Measurements from ENCODE around the gene MAT1A.
A peak's percentile ranks its signal among the peaks of the same experiment; 100 is the strongest.
"Not testable (repeated sequence)": the region's sequence is repeated elsewhere in the genome, so short reads cannot be mapped to it uniquely, and the experiment has no call there.

MAT1A gene

DNA sequence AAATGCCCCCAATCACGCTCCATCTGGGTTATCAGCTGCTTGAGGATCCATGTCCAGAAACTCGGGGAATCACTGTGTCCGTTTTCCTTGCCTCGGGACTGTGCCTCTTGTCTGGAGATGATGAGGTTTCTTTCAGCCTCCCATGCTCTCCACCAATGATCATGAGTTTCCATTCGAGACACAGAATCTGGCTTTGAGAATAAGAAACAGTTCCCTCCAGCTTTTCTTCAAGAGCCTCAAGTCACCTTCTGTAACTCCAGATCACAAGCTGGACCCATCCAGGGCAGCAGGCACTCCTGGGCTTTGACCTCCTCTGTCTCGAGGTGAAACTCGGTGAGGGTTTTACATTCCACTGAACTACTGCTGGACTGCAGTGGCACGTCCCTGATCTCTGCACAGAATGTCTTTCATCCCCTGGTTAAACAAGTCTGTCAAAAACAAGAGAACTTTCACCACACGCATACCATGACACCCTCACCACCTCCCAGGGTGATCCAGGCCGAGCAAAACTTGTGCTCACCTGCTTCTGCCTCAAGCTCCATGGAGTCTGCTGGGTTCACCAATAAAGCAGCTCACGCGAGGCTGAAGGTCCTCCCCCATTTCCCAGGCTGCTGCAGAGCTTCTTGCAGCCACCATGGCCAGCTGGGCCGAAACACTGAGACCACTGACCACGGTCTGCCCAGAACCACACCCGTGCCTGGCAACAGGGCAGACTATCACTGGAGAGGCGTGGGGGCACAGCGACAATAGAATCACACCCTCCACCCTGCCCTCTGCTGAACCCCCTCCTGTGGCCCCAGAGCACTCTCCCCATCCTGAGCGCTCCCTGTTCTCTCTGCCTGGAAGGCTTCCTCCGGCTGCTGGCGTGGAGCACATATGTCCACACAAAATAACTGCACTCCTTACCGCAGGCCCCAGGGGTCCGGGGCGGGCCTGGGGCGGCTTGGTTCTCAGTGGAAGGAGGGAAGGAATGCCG lies 25.1 kb downstream of the MAT1A start:
- no peak for DNase-seq (ENCODE audit: low spot score)

DNA sequence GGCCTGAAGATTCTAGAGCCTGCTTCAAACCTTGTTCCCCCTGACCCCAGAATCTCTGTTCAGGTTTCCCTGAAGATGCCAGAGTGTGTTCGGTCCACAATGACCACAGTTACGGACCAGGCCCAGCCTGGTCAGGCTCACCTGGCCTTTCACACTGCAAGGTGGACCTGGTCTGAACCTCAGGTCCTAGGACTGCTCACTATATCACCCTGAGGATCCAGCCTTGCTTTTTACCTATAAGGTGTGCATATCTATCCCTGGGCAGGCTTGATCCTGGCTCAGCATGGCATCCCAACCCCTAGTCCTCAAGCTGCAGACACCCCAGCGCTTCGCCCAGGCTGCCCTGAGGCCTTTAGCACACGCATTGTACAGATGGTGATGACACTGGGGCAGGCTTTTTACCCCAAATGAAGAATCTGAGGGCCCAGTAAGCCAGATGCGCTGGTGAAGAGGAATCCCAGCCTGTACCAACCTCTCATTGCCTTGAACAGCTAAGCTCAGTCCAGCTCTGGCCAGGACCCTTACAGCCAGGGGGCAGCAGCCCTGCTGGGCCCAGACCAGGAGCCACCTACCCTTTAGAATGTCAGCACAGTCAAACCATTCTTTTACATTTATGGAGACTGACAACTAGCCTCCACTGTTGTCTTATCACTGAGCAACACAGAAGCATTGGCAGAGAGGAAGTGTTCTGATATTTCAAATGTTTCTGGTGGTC lies 28.0 kb downstream of the MAT1A start:
- DNase-seq (ENCODE audit: low spot score): no peak

DNA sequence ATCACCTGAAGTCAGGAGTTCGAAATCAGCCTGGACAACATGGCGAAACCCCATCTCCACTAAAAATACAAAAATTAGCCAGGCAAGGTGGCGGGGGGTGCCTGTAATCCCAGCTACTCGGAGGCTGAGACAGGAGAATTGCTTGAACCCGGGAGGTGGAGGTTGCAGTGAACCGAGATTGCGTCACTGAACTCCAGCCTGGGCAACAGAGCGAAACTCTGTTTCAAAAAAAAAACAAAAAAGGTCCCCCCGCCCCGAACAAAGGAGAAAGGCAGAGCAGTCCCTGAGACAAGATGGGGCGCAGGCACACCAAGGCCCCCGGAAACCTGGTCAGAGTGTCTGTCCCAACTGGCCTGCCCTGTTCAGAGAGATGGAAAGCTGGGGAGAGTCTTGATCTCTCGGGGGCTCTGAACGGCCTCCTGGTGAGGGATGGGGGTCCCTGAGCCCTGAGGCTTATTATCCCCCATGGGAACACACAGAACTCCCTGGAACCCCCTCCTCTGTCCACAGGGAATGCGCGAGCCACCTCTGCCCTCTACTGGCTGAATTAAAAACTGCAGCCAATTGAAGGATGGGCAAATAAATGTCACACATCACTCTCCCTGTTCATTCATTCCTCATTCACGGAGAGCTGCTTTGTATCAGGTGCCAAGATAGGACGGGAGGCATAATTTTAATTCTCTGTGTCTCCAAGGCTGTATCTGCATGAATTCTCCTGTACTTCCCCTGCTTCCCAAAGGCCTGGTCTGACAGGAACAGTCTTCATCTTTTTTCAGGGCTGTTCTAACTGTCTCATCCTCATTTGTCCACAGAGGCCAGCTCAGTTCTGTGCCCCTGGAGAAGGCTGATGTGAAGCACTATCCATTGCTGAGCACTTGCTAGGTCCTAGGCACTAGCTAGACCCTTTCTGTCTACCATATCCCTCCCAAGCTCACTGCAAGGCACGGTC lies 28.9 kb downstream of the MAT1A start:
- peak; percentile 65 for DNase-seq (ENCODE audit: low spot score)

DNA sequence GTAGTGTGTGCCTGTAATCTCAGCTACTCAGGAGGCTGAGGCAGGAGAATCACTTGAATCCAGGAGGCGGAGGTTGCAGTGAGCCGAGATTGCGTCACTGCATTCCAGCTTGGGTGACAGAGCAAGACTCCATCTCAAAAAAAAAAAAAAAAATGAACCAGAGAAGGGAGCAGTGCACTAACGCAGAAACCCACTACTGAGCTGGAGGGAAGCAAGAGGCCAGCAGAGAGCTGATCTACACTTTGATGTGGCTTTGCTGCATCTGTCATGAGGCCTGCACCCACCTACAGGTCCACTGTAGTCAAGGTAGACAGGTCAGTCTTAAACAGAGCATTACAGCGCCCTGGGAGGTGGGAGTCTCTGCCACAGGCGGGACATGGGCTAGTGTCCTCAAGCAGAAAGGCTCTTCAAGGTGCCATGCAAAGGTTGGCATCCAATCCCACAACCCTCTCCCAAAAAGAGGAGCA lies 30.0 kb downstream of the MAT1A start:
- DNase-seq (ENCODE audit: low spot score): no peak

DNA sequence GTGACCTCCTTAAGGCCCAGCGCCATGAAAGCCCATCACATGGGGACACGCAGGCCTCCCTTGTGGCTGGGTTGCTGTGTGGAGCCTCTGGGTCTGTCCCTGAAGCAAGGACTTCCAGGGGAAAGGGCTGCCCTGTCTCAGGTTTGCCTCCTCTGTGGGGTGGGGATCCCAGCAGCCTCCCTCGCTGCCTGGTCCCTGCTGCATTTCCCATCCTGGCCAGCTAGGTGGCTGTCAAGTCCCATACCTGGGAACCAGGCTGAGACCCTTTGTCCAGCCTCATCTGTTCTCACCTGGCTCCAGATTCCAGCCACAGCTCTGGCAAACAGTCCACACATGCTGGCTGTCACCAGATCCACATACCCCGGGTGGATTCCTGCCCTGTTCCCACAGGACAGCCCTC lies 32.7 kb downstream of the MAT1A start:
- peak; percentile 76 for DNase-seq (ENCODE audit: low spot score)

DNA sequence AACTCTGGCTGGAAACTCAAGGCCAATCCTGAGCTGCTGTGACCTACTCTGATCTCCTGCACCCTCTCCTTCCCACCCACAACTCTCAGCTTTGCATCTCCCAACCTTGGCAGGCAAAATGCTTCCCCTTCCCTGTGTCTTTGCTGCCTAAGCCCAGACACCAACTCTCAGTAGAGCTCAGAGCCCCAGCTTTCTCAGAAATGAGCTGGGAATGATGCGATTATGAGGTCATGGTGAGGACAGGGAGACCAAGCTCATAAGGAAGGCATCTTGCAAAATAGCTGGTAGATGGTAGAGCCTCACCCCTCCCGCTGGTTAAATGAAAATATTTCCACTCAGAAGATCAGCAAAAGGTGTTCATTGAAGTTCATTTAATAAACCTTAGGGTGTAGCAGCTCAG lies 34.7 kb downstream of the MAT1A start:
- not testable (repeated sequence) for DNase-seq (ENCODE audit: low spot score)

DNA sequence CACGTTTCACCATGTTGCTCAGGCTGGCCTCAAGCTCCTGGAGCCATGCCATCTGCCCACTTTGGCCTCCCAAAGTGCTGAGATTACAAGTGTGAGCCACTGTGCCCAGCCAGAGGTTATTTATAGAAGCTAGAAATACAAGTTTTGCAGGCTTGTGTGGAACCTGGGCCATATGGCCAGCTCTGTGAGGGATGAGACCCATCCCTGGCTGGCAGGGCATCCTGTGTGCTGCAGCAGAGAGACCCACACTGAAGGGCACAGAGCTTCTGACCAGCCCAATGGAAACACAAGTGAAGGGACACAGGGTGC lies 35.5 kb downstream of the MAT1A start:
- not testable (repeated sequence) for DNase-seq (ENCODE audit: low spot score)

DNA sequence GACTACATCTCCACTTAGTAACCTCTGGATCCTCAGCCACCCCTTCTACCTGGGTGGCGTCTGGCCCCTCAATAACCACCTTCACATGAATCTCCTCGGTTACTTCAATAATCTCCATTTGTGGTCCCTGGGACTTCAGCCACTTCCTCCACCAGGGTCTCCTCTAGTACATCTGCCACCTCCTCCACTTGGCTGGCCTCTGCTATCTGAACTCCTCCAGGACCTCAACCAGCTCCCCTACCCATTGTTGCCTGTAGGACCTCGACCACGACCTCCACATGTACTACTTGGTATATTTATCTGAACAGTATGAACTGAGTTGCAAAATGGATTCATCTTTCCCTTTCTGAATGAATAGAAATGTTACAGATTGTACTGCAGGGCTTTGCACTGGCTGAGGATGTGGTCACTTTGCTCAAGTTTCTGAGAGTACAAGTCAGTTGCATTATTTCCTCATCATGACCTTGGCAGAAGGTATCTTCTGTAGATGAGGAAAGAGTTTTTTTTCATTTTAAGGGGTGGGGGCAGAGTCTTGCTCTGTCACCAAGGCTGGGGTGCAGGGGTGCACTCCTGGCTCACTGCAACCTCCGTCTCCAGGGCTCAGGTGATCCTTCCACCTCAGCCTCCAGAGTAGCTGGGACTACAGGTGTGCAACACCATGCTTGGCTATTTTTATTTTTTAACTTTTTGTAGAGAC lies 36.0 kb downstream of the MAT1A start:
- no peak for DNase-seq (ENCODE audit: low spot score)

DNA sequence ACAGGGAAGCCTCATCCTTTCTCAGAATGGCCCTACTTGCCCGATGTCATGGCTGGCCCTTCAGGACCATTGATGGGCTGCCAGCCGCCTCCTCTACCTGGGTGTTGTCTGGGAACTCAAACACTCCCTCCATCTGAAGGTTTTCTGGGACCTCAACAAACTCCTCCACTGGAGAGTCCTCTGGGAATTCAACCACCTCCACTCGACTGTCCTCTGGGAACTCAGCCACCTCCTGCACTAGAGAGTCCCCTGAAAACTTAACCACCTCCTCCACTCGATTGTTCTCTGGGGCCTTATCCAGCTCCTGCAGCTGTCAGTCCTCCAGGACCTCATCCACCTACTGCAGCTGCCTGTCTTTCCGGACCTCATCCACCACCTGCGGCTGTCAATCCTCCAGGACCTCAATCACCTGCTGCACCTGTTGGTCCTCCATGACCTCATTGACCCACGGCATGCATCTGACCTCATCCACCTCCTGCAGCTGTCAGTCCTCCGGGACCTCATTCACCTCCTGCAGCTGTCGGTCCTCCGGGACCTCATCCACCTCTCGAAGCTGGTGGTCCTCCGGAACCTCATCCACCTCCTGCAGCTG lies 37.1 kb downstream of the MAT1A start:
- DNase-seq (ENCODE audit: low spot score): no peak

DNA sequence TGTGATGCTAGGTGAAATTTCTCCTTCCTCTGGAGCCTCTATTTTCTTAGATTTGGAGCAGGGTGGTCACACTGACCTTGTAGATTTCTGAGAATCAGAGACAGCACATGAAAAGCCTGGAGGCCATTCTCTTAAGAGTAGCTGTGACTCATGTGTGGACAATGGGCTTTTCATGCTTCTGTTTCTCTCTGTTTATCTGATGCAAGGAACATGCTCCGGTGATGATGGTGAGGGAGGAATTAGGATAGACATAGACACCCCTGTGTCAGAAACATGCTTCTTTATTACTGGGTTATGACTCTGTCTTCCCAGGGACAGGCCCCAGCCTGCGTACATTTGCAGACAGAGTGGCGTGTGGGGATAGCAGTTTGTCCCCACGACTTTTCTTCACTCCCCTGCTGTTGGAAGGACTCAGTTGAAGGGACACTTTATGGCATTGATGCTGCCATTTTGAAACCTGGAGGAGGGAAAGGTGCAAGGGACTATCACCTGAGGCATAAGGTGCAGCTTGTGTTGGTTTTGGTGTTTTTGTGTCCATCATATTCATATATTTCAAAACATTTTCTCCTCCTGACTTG lies 37.7 kb downstream of the MAT1A start:
- not testable (repeated sequence) for DNase-seq (ENCODE audit: low spot score)

DNA sequence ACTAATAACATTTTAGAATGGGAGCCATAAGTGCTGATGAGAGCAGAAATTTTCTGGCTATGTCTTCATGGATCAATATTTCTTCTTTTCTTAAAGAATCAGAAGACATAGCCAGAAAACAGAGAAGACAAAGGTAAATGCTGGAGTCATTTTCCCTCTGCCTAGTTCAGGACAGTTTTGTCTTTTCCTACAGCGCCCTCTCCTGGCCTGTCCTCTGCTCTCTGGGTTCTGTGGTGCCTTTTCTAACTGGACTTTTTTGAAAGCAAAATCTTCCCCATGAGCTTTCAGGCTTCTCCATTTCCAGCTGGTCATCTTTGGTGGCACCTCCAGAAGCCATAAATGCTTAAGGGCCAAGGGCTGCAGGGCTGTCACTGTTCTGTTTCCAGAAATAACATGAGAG lies 39.1 kb downstream of the MAT1A start:
- DNase-seq (ENCODE audit: low spot score): not testable (repeated sequence)

DNA sequence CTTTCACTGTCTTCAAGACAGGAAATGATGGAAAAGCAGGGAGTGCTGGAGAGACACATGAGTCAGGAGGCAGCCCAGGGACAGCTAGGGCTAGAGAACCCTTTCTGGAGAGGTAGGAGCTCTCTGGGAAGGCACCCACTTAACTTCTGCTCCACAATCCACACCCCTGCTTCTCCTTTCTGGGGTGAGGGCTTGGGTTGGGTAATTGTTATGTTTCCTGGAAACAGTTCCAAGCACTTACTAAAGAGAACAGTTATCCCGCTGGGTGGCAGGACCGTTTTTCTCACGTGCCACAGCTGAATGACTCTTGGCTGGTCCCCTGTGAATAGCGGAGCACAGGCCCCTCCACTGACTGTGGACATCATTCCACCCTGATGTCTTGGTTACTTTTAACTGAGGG lies 39.6 kb downstream of the MAT1A start:
- not testable (repeated sequence) for DNase-seq (ENCODE audit: low spot score)

DNA sequence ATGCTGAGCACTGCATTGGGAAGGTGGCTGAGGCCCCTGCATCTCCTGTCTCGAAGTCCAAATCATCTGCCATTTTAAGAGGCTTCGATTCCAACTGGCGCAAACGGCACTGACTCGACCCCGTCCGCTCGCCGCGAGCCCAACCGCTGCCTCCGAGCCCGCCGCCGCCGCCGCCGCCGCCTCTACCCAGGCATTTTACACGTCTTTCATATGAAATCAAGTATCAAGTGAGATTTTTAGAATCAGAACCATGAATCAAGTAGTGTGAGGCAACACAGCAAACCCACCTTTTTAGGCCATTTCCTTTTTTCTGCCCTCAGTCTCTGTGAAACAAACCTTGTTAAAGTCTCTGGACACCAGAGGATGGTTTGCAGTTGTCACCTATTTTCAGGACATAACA lies 41.8 kb downstream of the MAT1A start:
- not testable (repeated sequence) for DNase-seq (ENCODE audit: low spot score)

DNA sequence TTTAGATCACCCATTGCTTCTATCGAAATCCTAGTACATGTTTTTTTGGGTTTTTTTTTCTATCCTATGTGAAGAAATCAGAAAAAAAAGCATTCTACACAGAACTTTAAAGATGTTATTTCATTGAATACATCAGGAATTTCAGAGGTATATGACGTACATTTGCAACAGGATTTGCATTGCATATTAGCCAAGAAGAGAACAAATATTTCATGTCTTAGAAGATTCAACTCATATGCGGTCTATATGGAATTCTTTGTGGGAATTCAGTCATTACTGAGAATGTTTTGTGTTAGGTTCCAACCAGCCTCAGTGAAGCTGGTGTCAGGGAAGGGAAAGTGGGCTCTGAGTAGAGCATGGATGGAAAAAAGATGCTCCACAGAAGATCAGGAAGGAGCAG lies 45.1 kb downstream of the MAT1A start:
- DNase-seq (ENCODE audit: low spot score): not testable (repeated sequence)

DNA sequence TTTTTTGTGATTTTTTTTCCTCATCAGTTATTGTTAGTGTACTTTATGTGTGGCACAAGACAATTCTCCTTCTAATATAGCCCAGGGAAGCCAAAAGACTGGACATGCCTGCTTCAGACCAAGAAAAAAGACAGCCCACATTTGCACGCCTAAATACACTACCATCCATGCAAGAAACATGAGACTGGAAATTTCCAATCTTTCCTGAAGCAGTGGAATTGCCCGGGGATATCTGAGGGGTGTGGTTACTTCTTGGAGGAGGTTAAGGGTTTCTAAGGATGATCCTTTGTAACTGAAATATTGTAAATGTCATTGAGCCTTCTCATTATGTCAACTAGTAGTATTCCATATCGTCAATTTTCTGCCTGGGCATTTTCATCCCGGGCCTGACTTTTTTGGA lies 47.1 kb downstream of the MAT1A start:
- not testable (repeated sequence) for DNase-seq (ENCODE audit: low spot score)

DNA sequence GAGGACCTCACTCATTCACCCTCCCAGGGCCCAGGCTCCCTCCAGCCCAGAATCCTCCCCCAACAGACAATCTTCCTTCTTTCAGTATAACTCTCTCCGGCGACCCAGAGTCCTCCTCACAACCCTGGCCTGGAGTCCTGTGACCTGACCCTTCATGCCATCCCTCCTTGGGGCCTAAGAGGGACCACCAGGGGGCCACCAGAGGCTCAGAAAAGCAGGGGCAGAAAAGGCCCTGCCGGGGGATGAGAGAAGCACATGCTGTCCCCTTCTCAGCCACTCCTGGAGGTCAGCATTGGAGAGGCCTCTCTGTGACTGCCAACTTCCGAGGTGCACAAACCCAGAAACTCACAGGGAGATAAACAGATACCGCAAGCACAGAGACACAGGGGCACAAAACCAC lies 53.0 kb downstream of the MAT1A start:
- DNase-seq (ENCODE audit: low spot score): not testable (repeated sequence)

DNA sequence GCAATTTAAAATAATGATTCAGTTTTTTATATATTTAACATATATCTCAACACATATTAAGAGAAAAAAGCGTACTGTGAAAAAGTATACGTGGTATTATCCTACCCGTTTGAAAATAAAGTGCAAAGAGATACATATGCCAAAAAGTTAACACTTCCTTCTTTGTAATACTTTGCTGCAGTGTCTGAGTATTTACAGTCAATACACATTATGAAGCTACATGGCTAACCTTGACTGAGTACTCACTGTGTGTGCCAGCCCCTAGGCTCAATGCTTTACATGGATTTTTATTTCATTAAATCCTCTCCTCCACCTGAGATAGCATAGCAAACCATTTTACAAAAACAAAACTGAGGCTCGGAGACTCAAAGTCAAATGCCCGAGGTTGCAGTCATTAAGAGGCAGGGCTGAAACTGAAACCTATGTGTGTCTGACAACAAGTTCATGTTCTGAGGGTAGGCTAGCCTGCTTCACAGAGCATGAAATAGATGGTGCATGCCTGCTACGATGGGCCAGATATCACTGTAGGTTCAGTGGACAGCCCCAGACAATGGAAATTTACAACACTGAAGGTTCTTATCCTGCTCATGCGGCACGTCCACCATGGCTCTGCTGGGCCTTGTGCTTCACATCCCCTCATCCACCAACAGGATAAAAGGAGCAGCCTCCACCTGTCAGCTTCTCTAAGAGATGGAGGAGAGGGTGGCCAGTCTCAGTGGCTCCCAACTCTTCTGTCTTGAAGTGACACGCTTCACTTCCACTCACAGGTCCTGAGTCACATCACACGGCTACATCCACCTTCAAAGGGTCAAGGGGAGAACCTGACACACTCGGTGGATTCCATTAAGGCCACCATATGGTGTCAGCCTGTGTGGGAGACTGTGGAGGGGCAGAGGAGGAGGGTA lies 54.9 kb downstream of the MAT1A start:
- DNase-seq (ENCODE audit: low spot score): not testable (repeated sequence)

DNA sequence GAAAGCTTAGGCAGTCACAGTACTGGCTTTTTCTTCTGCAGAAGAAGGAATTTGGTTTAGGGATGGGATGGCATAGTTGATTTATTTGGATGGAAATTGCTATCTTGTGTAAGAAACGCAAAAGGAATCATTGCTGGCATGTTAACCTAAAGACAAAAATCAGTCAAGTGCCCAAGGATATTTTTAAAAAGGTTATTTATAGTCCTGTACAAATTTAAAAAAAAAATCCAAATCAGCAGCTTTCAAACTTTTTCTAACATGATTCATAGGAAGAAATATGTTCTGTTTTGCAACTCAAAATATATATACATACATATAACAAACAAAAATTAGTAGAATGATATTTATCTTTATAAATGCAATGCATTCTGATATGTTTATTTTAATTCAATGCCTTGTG lies 55.6 kb downstream of the MAT1A start:
- DNase-seq (ENCODE audit: low spot score): not testable (repeated sequence)

DNA sequence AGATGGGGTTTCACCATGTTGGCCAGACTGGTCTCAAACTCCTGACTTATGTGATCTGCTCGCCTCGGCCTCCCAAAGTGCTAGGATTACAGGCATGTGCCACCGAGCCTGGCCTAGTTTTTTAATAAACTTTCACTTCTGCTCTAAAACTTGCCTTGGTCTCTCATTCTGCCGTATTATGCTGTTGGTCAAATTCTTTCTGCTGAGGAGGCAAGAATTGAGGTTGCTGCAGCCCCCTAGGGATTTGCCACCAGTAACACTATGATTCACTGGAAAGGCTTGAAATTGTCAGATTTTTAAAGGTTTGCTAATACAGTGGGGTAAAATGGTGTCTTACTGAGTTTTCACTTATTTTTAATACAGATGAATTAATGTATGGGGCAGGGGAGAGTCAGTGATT lies 62.7 kb downstream of the MAT1A start:
- DNase-seq (ENCODE audit: low spot score): not testable (repeated sequence)

DNA sequence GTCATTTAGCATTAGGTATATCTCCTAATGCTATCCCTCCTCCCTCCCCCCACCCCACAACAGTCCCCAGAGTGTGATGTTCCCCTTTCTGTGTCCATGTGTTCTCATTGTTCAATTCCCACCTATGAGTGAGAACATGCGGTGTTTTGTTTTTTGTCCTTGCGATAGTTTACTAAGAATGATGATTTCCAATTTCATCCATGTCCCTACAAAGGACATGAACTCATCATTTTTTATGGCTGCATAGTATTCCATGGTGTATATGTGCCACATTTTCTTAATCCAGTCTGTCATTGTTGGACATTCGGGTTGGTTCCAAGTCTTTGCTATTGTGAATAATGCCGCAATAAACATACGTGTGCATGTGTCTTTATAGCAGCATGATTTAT lies 66.4 kb downstream of the MAT1A start:
- DNase-seq (ENCODE audit: low spot score): not testable (repeated sequence)
